ENCODE data around the gene INPP5A.

INPP5A gene

DNA sequence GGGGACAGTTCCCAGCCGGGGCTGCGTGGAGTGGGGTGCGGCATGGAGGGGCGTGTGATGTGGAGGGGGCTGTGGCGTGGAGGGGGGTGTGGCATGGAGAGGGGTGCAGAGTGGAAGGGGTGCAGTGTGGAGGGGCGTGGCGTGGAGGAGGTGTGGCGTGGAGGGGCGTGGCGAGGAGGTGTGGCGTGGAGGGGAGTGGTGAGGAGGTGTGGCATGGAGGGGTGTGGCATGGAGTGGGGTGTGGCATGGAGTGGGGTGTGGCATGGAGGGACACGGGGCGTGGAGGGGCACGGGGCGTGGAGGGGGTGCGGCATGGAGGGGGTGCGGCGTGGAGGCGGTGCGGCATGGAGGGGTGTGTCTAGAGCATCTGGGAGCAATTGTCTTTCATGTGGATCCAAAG, 214.8 kb downstream of the INPP5A start:
- in situ Hi-C loops (cut with MboI; ENCODE audit: low sequenced_read_pairs, unreplicated experiment) = no loop called here
- TF ChIP-seq, protein P1, sequence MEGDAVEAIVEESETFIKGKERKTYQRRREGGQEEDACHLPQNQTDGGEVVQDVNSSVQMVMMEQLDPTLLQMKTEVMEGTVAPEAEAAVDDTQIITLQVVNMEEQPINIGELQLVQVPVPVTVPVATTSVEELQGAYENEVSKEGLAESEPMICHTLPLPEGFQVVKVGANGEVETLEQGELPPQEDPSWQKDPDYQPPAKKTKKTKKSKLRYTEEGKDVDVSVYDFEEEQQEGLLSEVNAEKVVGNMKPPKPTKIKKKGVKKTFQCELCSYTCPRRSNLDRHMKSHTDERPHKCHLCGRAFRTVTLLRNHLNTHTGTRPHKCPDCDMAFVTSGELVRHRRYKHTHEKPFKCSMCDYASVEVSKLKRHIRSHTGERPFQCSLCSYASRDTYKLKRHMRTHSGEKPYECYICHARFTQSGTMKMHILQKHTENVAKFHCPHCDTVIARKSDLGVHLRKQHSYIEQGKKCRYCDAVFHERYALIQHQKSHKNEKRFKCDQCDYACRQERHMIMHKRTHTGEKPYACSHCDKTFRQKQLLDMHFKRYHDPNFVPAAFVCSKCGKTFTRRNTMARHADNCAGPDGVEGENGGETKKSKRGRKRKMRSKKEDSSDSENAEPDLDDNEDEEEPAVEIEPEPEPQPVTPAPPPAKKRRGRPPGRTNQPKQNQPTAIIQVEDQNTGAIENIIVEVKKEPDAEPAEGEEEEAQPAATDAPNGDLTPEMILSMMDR (IDR thresholded peaks at IDR 0.05; ENCODE audit: borderline replicate concordance, control extremely low read depth, extremely low read depth, insufficient read depth, missing control alignments) = no peak
- no peak for DNase-seq (ENCODE audit: low spot score)

DNA sequence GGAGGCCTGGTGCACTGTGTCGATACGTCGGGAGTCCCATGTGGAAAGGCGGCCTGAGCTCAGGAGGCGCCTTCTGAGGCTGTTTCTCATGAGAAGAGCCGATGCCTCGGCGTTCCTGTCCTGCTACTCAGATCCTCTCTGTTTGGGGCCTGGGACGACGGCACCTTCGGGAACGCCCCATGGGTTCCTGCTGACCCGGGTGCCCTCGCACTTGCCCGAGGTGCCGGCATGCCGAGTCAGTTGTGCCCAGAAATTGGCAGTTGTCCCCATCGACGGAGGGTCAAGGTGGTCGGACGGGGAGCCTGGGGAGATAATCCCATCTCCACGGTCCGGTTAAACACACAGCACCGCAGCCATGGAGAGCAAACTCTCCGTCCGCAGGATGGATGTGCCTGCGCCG, 215.4 kb downstream of the INPP5A start:
- in situ Hi-C loops (cut with MboI; ENCODE audit: low sequenced_read_pairs, unreplicated experiment) = no loop called here
- DNase-seq (ENCODE audit: low spot score) = no peak
- TF ChIP-seq, protein P1 (IDR thresholded peaks at IDR 0.05; ENCODE audit: borderline replicate concordance, control extremely low read depth, extremely low read depth, insufficient read depth, missing control alignments) = no peak

DNA sequence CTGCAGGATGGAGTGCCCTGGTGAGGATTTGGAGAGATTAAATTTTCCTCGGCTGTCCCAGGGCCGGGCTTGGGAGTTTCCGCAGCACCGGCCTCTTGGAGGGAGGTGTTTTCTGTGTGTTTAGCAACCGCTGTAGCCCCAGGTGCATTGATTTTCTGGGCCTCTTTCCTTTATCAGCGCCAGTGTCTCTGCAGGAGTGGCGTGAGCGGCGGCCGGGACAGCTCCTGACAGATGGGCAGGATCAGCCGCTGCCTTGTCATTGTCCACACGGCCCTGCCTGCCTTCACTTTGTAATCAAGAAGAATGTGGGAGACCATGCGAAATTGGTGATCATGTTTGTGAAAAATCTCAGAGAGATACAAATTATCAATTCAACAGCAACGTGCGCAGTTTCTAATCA, 216.0 kb downstream of the INPP5A start:
- TF ChIP-seq, protein P1 (IDR thresholded peaks at IDR 0.05; ENCODE audit: borderline replicate concordance, control extremely low read depth, extremely low read depth, insufficient read depth, missing control alignments) = no peak
- DNase-seq (ENCODE audit: low spot score) = no peak
- in situ Hi-C loops (cut with MboI; ENCODE audit: low sequenced_read_pairs, unreplicated experiment) = no loop called here

DNA sequence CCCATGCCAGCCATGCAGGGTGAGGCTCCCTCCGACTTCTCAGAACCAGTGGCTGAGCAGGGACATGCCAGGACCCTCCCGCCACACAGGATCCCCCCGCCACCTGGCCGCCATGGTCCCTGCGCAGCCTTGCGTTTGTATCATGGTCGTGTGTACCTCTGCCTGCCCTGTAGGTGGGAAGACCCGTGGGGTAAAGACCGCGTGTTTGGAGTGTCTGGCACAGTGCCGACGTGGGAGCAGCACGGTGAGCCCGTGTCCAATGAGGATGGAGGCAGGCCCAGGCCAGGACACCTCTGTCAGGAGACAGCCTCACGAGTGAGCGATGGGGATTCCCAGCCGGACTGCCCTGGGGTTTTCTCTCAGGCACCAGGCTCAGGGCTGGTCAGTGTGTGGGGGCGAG, 216.5 kb downstream of the INPP5A start:
- in situ Hi-C loops (cut with MboI; ENCODE audit: low sequenced_read_pairs, unreplicated experiment) = no loop called here
- TF ChIP-seq, protein P1 (IDR thresholded peaks at IDR 0.05; ENCODE audit: borderline replicate concordance, control extremely low read depth, extremely low read depth, insufficient read depth, missing control alignments) = no peak
- no peak for DNase-seq (ENCODE audit: low spot score)

DNA sequence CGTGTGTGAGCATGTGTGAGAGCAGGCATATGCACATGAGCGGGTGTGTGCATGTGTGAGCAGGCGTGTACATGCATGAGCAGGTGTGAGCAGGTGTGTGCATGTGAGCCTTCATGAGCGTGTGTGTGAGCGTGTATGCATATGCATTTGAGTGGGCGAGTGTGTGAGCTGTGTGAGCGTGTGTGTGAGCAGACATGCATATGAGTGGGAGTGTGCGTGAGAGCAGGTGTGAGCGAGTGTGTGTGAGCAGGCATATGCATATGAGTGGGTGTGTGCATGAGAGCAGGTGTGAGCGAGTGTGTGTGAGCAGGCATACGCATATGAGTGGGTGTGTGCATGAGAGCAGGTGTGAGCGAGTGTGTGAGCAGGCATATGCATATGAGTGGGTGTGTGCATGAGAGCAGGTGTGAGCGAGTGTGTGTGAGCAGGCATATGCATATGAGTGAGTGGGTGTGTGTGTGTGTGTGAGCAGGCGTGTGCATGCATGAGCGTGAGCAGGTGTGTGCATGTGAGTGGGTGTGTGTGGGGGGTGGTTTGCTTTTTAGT, 217.7 kb downstream of the INPP5A start:
- TF ChIP-seq, protein P1 (IDR thresholded peaks at IDR 0.05; ENCODE audit: borderline replicate concordance, control extremely low read depth, extremely low read depth, insufficient read depth, missing control alignments) = no peak
- in situ Hi-C loops (cut with MboI; ENCODE audit: low sequenced_read_pairs, unreplicated experiment) = no loop called here
- DNase-seq (ENCODE audit: low spot score) = no peak

DNA sequence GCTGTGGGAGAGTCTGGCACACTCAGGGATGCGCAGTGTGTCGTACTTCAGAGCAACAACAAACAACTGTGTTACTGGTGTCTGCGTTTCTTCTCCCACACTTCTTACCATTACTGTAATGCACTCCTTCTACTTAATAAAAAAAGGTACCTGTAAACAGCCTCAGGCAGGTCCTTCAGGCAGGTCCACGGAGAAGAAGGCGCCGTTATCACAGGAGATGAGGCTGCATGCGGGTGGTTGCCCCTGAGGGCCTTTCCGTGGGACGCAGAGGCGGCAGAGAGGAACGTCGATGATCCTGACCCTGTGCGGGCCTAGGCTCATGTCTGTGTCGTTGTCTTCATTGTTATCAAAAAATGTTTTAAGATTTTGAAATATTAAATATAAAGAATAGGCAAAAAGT, 219.0 kb downstream of the INPP5A start:
- DNase-seq (ENCODE audit: low spot score) = no peak
- TF ChIP-seq, protein P1 (IDR thresholded peaks at IDR 0.05; ENCODE audit: borderline replicate concordance, control extremely low read depth, extremely low read depth, insufficient read depth, missing control alignments) = no peak
- in situ Hi-C loops (cut with MboI; ENCODE audit: low sequenced_read_pairs, unreplicated experiment) = no loop called here

DNA sequence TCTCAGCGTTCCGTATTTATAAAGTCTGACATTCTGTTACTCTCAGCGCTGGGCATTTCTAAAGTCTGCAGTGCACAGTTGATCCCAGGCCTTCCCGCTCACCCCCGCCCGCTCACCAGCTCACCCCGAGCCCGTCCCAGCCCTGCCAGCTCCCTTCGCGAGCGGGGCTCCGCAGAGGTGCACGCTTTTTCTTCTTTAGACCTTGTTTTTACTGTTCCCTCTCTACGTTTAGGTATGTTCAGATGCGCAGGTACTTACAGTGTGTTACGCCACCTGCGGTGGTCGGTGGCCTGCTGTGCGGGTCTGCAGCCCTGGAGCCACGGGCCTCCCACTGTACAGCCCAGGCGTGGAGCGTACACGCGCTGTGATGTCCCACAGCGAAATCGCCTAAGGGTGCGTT, 219.6 kb downstream of the INPP5A start:
- in situ Hi-C loops (cut with MboI; ENCODE audit: low sequenced_read_pairs, unreplicated experiment) = no loop called here
- TF ChIP-seq, protein P1 (IDR thresholded peaks at IDR 0.05; ENCODE audit: borderline replicate concordance, control extremely low read depth, extremely low read depth, insufficient read depth, missing control alignments) = no peak
- DNase-seq (ENCODE audit: low spot score) = no peak

Measured in GM13976 (cell line).